M059J (cell line): ENCODE results near the gene LTK. TPM values are rescaled to one million over a fixed set of nuclear protein-coding genes. Genes with fewer than 3 reads are reported as not detected.
A peak's percentile ranks its signal among the peaks of the same experiment; 100 is the strongest.

Experiments used
- DNase-seq: peaks from one replicate; pipeline ENCODE4 v3.0.0-alpha.2; 2012; ENCODE audit warnings: low read depth
- total RNA-seq: library from RNA; depleted of rRNA; stranded (reverse); fragments of >200 nt; shearing (Covaris generic); gene quantifications from 2 replicates; pipeline ENCODE4 v1.2.3, GENCODE V29; 2014; rRNA removed

The LTK gene
- total RNA-seq: not detected in 2 replicates

- no peak for DNase-seq
These were observed at the start of gene LTK for GRCh38 chr15:41513506-41514227. Gene LTK, minus strand, starts transcription at chr15:41513827. Its CDS starts 118 bp downstream, at chr15:41513709.

GRCh38 chr15:41562784-41563198 is 49.2 kb upstream of the LTK start:
- no peak for DNase-seq

- no peak for DNase-seq
These were observed 48.6 kb upstream of the LTK start for GRCh38 chr15:41562244-41562643.

GRCh38 chr15:41561777-41562145 is 48.1 kb upstream of the LTK start:
- no peak for DNase-seq

GRCh38 chr15:41561104-41561776 is 47.6 kb upstream of the LTK start:
- no peak for DNase-seq

GRCh38 chr15:41560572-41560874 is 46.9 kb upstream of the LTK start:
- no peak for DNase-seq

- DNase-seq: no peak
These were observed 45.7 kb upstream of the LTK start for GRCh38 chr15:41559239-41559782.

GRCh38 chr15:41558400-41559238 is 45.0 kb upstream of the LTK start, which contains the start of gene TYRO3:
Gene TYRO3, plus strand, starts transcription at chr15:41559212. Its CDS starts 46 bp downstream, at chr15:41559258.
- peak; percentile 53 for DNase-seq

- DNase-seq: peak; percentile 70
These were observed 44.2 kb upstream of the LTK start for GRCh38 chr15:41557673-41558399.

GRCh38 chr15:41556677-41557076 is 43.0 kb upstream of the LTK start:
- DNase-seq: no peak

- DNase-seq: no peak
These were observed 41.3 kb upstream of the LTK start for GRCh38 chr15:41554915-41555314.

- no peak for DNase-seq
These were observed 40.7 kb upstream of the LTK start for GRCh38 chr15:41554343-41554742.

- DNase-seq: peak; percentile 8
These were observed 40.1 kb upstream of the LTK start for GRCh38 chr15:41553731-41554130.

GRCh38 chr15:41550066-41550775 is 36.6 kb upstream of the LTK start:
- DNase-seq: no peak

- peak; percentile 92 for DNase-seq
These were observed 33.5 kb upstream of the LTK start for GRCh38 chr15:41546851-41547786.

- DNase-seq: no peak
These were observed 31.6 kb upstream of the LTK start for GRCh38 chr15:41545218-41545617.

- DNase-seq: no peak
These were observed 31.0 kb upstream of the LTK start for GRCh38 chr15:41544650-41545015.

GRCh38 chr15:41543521-41543870 is 29.9 kb upstream of the LTK start:
- DNase-seq: no peak

- no peak for DNase-seq
These were observed 23.2 kb upstream of the LTK start for GRCh38 chr15:41536866-41537265.

GRCh38 chr15:41535544-41535943 is 21.9 kb upstream of the LTK start:
- DNase-seq: no peak
